Fibroblast of the aortic adventitia (primary cell): ENCODE results near the gene TGFB2. TPM values are rescaled to one million over a fixed set of nuclear protein-coding genes. Genes with fewer than 3 reads are reported as not detected.

ENCODE experiments used
- DNase-seq: peaks from one replicate; pipeline ENCODE4 v3.0.0-alpha.2; 2010; ENCODE audit warnings: low read depth
- H3K4me3 ChIP-seq: 2 replicates; pipeline ENCODE4 v1.5.1; 2011; ENCODE audit warnings: low read depth, mild to moderate bottlenecking, control low read depth, low read length, moderate library complexity
- CTCF ChIP-seq: IDR thresholded peaks from 2 replicates; pipeline ENCODE4 v1.5.1; 2011; ENCODE audit warnings: mild to moderate bottlenecking, low read length, control low read depth, inconsistent platforms; ENCODE audit not compliant: insufficient read depth
- total RNA-seq: library from RNA; depleted of rRNA; stranded (reverse); fragments of >200 nt; gene quantifications from 2 replicates; pipeline ENCODE4 v1.2.3, GENCODE V29; 2012; ENCODE audit warnings: low replicate concordance

TGFB2 gene
- total RNA-seq, 1 donor, result 13.5 TPM

- peak; percentile 78 for DNase-seq
- no peak for TF ChIP-seq CTCF
- no peak overlapping the region for H3K4me3 ChIP-seq
These were observed 80.7 kb downstream of the TGFB2 start for GRCh38 chr1:218425647-218426342.

- DNase-seq, result peak; percentile 84
- H3K4me3 ChIP-seq, result no peak overlapping the region
- TF ChIP-seq CTCF, result no peak
These were observed 81.2 kb downstream of the TGFB2 start for GRCh38 chr1:218426343-218426657.

- no peak for TF ChIP-seq CTCF
- no peak for DNase-seq
These were observed 84.2 kb downstream of the TGFB2 start for GRCh38 chr1:218429301-218429700.

GRCh38 chr1:218430346-218430745, 85.2 kb downstream of the TGFB2 start:
- no peak for DNase-seq
- H3K4me3 ChIP-seq, result no peak overlapping the region
- no peak for TF ChIP-seq CTCF

More at GRCh38 chr1:218429301-218429700, 84.2 kb downstream of the TGFB2 start:
- no peak overlapping the region for H3K4me3 ChIP-seq

- no peak for TF ChIP-seq CTCF
- peak; percentile 67 for DNase-seq
- H3K4me3 ChIP-seq, result no peak overlapping the region
These were observed 85.7 kb downstream of the TGFB2 start for GRCh38 chr1:218430822-218431221.

GRCh38 chr1:218431476-218431875, 86.3 kb downstream of the TGFB2 start:
- no peak for DNase-seq
- TF ChIP-seq CTCF, result no peak
- no peak overlapping the region for H3K4me3 ChIP-seq

GRCh38 chr1:218433744-218434143, 88.6 kb downstream of the TGFB2 start:
- no peak overlapping the region for H3K4me3 ChIP-seq
- peak; percentile 42 for DNase-seq
- no peak for TF ChIP-seq CTCF
